22Rv1 (cell line): ENCODE data around the gene SCART1.

Source experiments
- H3K27ac ChIP-seq: fragments of 450-650 bp; 2 replicates; pipeline ENCODE4 v1.5.1; 2017
- ZFX ChIP-seq: fragments of 450-650 bp; IDR thresholded peaks from 2 replicates; pipeline ENCODE4 v1.6.1; 2017; ENCODE audit warnings: antibody characterized with exemption, borderline replicate concordance
- TF ChIP-seq, protein P1 (sequence below): fragments of 450-650 bp; IDR thresholded peaks from 2 replicates; pipeline ENCODE4 v1.5.1; 2017; ENCODE audit warnings: mild to moderate bottlenecking

SCART1 gene

DNA sequence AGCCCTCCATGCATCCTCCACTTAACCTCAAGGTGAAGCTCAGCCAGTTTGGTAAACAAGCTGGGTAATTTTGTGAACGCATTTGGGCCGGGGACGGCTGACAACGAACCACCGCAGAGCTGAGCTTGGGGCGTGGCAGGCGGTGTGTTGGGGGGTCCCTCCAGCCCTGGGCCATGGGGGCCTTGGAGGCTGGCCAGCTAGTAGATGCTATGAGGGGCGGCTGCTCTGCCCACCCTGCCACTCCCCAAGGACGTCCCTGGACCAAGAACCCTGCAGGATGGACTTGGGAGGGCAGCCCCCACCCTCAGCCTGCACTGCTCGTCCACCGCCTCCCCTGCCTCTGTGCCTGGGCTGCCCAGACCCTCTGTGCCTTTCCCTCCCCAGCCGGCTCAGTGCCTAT lies 12.0 kb upstream of the SCART1 start:
- TF ChIP-seq, protein P1, sequence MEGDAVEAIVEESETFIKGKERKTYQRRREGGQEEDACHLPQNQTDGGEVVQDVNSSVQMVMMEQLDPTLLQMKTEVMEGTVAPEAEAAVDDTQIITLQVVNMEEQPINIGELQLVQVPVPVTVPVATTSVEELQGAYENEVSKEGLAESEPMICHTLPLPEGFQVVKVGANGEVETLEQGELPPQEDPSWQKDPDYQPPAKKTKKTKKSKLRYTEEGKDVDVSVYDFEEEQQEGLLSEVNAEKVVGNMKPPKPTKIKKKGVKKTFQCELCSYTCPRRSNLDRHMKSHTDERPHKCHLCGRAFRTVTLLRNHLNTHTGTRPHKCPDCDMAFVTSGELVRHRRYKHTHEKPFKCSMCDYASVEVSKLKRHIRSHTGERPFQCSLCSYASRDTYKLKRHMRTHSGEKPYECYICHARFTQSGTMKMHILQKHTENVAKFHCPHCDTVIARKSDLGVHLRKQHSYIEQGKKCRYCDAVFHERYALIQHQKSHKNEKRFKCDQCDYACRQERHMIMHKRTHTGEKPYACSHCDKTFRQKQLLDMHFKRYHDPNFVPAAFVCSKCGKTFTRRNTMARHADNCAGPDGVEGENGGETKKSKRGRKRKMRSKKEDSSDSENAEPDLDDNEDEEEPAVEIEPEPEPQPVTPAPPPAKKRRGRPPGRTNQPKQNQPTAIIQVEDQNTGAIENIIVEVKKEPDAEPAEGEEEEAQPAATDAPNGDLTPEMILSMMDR: no peak
- TF ChIP-seq ZFX: no peak
- H3K27ac ChIP-seq: no peak overlapping the region

DNA sequence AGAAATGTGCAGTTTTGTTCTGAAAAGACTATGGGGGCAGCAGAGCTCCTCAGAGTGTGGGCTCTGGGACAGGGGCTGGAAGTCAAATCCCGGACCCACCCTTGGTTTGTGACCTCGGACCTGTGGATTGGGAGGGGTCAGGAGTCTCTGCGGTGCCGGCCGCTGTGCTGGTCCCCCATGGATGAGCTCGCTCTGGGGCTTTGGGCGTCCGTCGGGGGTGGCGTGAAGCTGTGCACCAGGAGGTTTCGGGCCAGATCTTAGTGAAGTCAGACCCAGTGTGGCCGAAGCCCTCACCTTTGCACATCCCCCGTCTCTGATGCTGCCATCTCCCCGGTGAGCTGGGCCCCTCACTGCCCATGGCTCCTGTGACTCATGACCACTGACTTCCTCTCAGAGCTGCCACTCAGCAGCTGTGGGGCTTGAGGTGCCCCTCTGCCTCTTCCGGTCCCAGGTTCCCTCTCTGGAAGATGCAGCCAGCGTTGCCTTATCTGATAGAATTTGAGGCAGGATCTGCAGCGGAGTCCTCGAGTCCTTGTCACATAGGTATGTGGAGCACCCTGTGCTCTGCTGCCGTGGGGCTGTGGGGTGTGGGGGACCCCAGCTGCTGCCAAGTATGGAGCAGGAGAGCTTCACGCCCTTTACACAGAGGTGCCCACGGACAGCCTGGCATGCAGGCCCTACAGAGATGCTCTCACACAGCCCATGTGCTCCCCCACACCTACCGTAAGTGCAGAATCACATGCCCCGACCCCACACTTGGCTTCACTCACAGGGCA lies 11.4 kb upstream of the SCART1 start:
- H3K27ac ChIP-seq: no peak overlapping the region
- TF ChIP-seq ZFX: no peak
- TF ChIP-seq, protein P1: no peak

GRCh38 chr10:133442967-133443924 lies 10.5 kb upstream of the SCART1 start:
- TF ChIP-seq ZFX: no peak
- TF ChIP-seq, protein P1: no peak
- H3K27ac ChIP-seq: no peak overlapping the region

GRCh38 chr10:133444342-133445267 lies 9.1 kb upstream of the SCART1 start:
- no peak for TF ChIP-seq ZFX
- TF ChIP-seq, protein P1: no peak
- no peak overlapping the region for H3K27ac ChIP-seq

DNA sequence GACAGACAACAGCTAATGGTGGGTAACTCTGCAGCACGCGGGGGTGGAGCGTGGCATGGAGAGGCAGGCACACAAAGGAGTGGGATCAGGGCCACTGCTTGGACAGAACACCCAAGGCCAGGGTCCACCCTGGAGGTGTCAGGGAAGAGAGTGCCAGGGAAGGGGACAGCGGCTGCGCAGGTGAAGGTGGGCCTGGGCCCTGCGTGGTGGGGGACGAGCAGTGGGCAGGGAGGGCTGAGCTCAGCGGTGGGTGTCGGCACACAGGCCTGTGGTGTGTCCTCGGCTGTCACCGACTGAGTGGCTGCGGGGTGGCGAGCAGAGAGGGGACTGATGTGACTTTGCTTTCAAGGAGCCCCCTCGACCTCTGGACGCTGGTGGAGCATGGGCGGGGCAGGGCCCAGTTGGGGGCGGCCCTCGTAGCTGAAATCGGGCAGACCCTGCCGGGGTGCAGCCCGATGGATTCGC lies 8.4 kb upstream of the SCART1 start:
- H3K27ac ChIP-seq: no peak overlapping the region
- TF ChIP-seq, protein P1: no peak
- TF ChIP-seq ZFX: no peak

DNA sequence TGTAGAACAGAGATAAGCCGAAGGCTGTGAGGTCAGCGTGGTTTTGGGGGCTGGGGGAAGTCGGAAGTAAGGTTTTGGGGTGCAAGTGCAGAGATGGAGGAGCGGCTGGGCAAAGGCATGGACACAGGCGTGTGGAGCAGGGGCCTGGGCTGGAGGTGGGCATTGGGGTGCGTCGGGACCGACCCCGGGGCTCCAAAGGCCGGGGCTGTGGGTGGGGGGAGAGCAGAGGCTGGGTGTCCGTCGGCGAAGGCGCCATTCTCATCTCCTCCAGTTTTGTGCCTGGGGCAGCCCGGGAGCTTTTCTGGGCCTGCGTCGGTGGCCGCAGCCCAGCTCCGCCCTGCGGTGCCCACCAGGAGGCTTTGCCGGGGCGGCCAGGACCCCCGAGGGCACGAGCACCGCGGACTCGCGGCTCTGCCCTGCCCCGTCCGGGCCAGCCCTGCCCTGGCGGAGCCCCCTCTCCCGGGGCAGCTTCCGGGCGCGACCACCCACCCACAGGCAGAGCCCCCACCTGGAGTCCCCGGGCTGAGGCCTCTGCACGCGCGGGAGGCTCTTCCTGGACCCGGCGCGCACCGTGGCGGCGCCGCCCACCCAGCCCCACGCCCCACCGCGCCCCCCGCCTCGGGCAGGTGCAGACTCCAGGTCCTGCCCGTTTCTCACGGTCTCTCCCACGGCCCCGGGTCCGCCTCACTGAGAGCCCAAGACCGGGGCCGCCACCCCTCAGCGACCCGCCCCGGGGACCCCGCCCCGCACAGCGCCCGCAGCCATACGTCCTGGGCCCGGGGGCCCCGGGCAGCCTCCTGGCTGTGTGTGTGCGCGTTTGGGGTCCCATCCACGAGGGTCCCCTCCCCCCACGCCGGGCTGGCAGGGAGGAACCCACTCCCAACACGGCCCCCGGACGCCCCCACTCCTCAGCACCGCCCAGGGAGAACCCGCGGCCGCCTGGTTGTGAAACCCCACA lies 7.7 kb upstream of the SCART1 start:
- no peak overlapping the region for H3K27ac ChIP-seq
- TF ChIP-seq ZFX: no peak
- TF ChIP-seq, protein P1: no peak
